H9 (cell line): Measurements from ENCODE around the gene SGCD. TPM values are rescaled to one million over a fixed set of nuclear protein-coding genes. Genes with fewer than 3 reads are reported as not detected.

Experiments
- DNase-seq: peaks from one replicate; pipeline ENCODE4 v3.0.0-alpha.2; 2017
- H2AFZ ChIP-seq: one replicate; pipeline ENCODE4 v1.6.1; 2013; ENCODE audit warnings: mild to moderate bottlenecking, low read length, control low read depth, moderate library complexity
- H2AK5ac ChIP-seq: 2 replicates; pipeline ENCODE4 v1.6.1; 2013; ENCODE audit warnings: low read length, control low read depth, mixed read lengths; ENCODE audit not compliant: insufficient read length
- H2BK120ac ChIP-seq: one replicate; pipeline ENCODE4 v1.6.1; 2013; ENCODE audit warnings: low read depth, mild to moderate bottlenecking, low read length, control low read depth, inconsistent platforms; ENCODE audit not compliant: poor library complexity, severe bottlenecking
- H2BK12ac ChIP-seq: 2 replicates; pipeline ENCODE4 v1.6.1; 2013; ENCODE audit warnings: low read length, control low read depth, mixed read lengths, low read depth; ENCODE audit not compliant: insufficient read length
- H2BK15ac ChIP-seq: 2 replicates; pipeline ENCODE4 v1.6.1; 2013; ENCODE audit warnings: low read depth, low read length, control low read depth
- H2BK20ac ChIP-seq: one replicate; pipeline ENCODE4 v1.6.1; 2013; ENCODE audit warnings: low read depth, mild to moderate bottlenecking, low read length, control low read depth, inconsistent platforms; ENCODE audit not compliant: poor library complexity, severe bottlenecking
- H2BK5ac ChIP-seq: 2 replicates; pipeline ENCODE4 v1.6.1; 2013; ENCODE audit warnings: low read length, control low read depth, mixed read lengths; ENCODE audit not compliant: insufficient read length
- H3K14ac ChIP-seq: 2 replicates; pipeline ENCODE4 v1.6.1; 2013; ENCODE audit warnings: low read length, control low read depth; ENCODE audit not compliant: insufficient read depth
- H3K18ac ChIP-seq: 2 replicates; pipeline ENCODE4 v1.6.1; 2013; ENCODE audit warnings: low read depth, mild to moderate bottlenecking, mixed read lengths, low read length, control low read depth; ENCODE audit not compliant: insufficient read length
- H3K23ac ChIP-seq: 2 replicates; pipeline ENCODE4 v1.6.1; 2013; ENCODE audit warnings: low read length, control low read depth, mixed read lengths, low read depth; ENCODE audit not compliant: insufficient read length
- H3K23me2 ChIP-seq: 2 replicates; pipeline ENCODE4 v1.6.1; 2013; ENCODE audit warnings: low read depth, mild to moderate bottlenecking, mixed read lengths, low read length, control low read depth; ENCODE audit not compliant: insufficient read length, poor library complexity, severe bottlenecking
- H3K27ac ChIP-seq: 2 replicates; pipeline ENCODE4 v1.5.1; 2013; ENCODE audit warnings: low read length, control low read depth, mixed read lengths, low read depth; ENCODE audit not compliant: insufficient read length
- H3K27me3 ChIP-seq: 2 replicates; pipeline ENCODE4 v1.6.1; 2013; ENCODE audit warnings: low read length, control low read depth, inconsistent platforms; ENCODE audit not compliant: insufficient read depth
- H3K4ac ChIP-seq: 2 replicates; pipeline ENCODE4 v1.6.1; 2013; ENCODE audit warnings: low read depth, mild to moderate bottlenecking, control low read depth, inconsistent platforms, low read length, moderate library complexity
- H3K4me1 ChIP-seq: 2 replicates; pipeline ENCODE4 v1.6.1; 2013; ENCODE audit warnings: low read length, control low read depth, inconsistent platforms; ENCODE audit not compliant: insufficient read depth
- H3K4me2 ChIP-seq: 2 replicates; pipeline ENCODE4 v1.6.1; 2013; ENCODE audit warnings: low read length, control low read depth, mixed read lengths; ENCODE audit not compliant: insufficient read length, insufficient read depth
- H3K56ac ChIP-seq: 2 replicates; pipeline ENCODE4 v1.6.1; 2013; ENCODE audit warnings: low read depth, mild to moderate bottlenecking, mixed read lengths, low read length, control low read depth; ENCODE audit not compliant: insufficient read length
- H3K79me1 ChIP-seq: 2 replicates; pipeline ENCODE4 v1.6.1; 2013; ENCODE audit warnings: low read depth, mild to moderate bottlenecking, moderate library complexity, low read length, control low read depth, inconsistent platforms; ENCODE audit not compliant: insufficient read depth, poor library complexity, severe bottlenecking
- H3K79me2 ChIP-seq: 2 replicates; pipeline ENCODE4 v1.6.1; 2013; ENCODE audit warnings: low read length, control low read depth, inconsistent platforms; ENCODE audit not compliant: insufficient read depth
- H3K9ac ChIP-seq: 2 replicates; pipeline ENCODE4 v1.6.1; 2013; ENCODE audit warnings: low read length, control low read depth, mixed read lengths; ENCODE audit not compliant: insufficient read length; ENCODE audit errors: extremely low read depth
- H3K9me3 ChIP-seq: one replicate; pipeline ENCODE4 v1.6.1; 2013; ENCODE audit warnings: low read depth, low read length, inconsistent platforms; ENCODE audit not compliant: control insufficient read depth
- H3T11ph ChIP-seq: one replicate; pipeline ENCODE4 v1.6.1; 2013; ENCODE audit warnings: mild to moderate bottlenecking, low read length, control low read depth, inconsistent platforms
- H4K20me1 ChIP-seq: one replicate; pipeline ENCODE4 v1.6.1; 2013; ENCODE audit not compliant: control insufficient read depth, insufficient read length, insufficient read depth
- H4K5ac ChIP-seq: 2 replicates; pipeline ENCODE4 v1.6.1; 2013; ENCODE audit warnings: low read depth, mild to moderate bottlenecking, mixed read lengths, low read length, control low read depth; ENCODE audit not compliant: insufficient read length
- H4K8ac ChIP-seq: replicated peaks from 2 replicates; pipeline ENCODE4 v1.6.1; 2013; ENCODE audit warnings: low read length, control low read depth, mixed read lengths, low read depth; ENCODE audit not compliant: insufficient read length
- H4K91ac ChIP-seq: 2 replicates; pipeline ENCODE4 v1.6.1; 2013; ENCODE audit warnings: low read depth, mild to moderate bottlenecking, moderate library complexity, mixed read lengths, low read length, control low read depth; ENCODE audit not compliant: insufficient read length
- H3K27ac Mint-ChIP-seq, 3 experiments: 2 replicates in 2 of 3; 3 replicates in 1 of 3; pipeline ENCODE4 v1.8.0; 2020 to 2021; ENCODE audit warnings: mixed read lengths in 3 of 3, mild to moderate bottlenecking in 1 of 3, moderate library complexity in 1 of 3
- H3K27me3 Mint-ChIP-seq: 2 replicates; pipeline ENCODE4 v1.8.0; 2021; ENCODE audit warnings: low read depth, mild to moderate bottlenecking, moderate library complexity, mixed read lengths
- H3K36me3 Mint-ChIP-seq, 3 experiments: 2 replicates in 2 of 3; 3 replicates in 1 of 3; pipeline ENCODE4 v1.8.0; 2020 to 2021; ENCODE audit warnings: low read depth in 3 of 3, mixed read lengths in 3 of 3; ENCODE audit not compliant: insufficient read depth in 1 of 3
- H3K4me1 Mint-ChIP-seq, 2 experiments: 2 replicates each; pipeline ENCODE4 v1.8.0; 2020; ENCODE audit warnings: mixed read lengths in 2 of 2
- H3K4me3 Mint-ChIP-seq, 2 experiments: 2 replicates in 1 of 2; 3 replicates in 1 of 2; pipeline ENCODE4 v1.8.0; 2020 to 2021; ENCODE audit warnings: mild to moderate bottlenecking in 2 of 2, mixed read lengths in 2 of 2, moderate library complexity in 1 of 2
- H3K9me3 Mint-ChIP-seq, 2 experiments: 2 replicates in 1 of 2; 3 replicates in 1 of 2; pipeline ENCODE4 v1.8.0; 2020; ENCODE audit warnings: mild to moderate bottlenecking in 2 of 2, mixed read lengths in 2 of 2, moderate library complexity in 1 of 2
- CTCF ChIP-seq: fragments of 200-600 bp; sonication (generic); conservative IDR thresholded peaks from 3 replicates; pipeline ENCODE4 v1.8.0; 2021; ENCODE audit warnings: antibody characterized with exemption, mild to moderate bottlenecking
- WGBS: extraction: QIAGEN DNeasy Blood & Tissue Kit; methylation state at CpG from one replicate; pipeline ENCODE4 v1.1.7; 2013; ENCODE audit warnings: missing lambda C conversion rate, low lambda C conversion rate, mixed read lengths; ENCODE audit not compliant: insufficient read length; ENCODE audit errors: extremely low coverage; 5-methylcytosine and 5-hydroxymethylcytosine counted together
- total RNA-seq: library from RNA; stranded (reverse); gene quantifications from 2 replicates; pipeline ENCODE4 v1.2.1, GENCODE V29; 2021

Gene SGCD
- total RNA-seq, 1 experiment from 2014 or later: 0.11 TPM

DNA sequence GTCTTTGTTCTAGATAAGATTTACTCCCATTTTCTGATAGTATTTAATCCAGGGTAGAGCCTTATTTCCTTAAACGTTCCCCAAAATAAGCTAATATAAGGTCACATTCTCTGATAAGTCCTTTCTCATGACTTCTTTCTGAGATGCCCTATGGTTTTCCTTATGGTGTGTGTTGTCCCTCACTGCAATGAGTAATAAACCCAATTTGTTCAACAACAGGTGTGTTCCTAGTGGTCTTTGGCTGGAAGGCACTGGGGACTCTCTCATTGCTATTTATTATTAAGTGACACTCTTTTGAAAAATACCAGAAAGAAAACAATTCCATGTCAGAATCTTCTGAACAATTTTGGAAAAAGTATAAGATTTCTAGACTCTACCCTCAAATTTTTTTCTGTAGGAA, 266.6 kb downstream of the SGCD start:
- Mint-ChIP-seq H3K4me1 (no peaks in the 10 kb centered on the region), H3K27me3 (no peaks in the 10 kb centered on the region), H3K27ac (no peak overlapping the region), H3K4me3 (no peak overlapping the region), H3K9me3 (no peaks in the 10 kb centered on the region; a peak in 1 of 5 replicates), H3K36me3 (no peaks in the 10 kb centered on the region)
- Histone ChIP-seq H3K4me1 (no peaks in the 10 kb centered on the region), H2BK12ac (no peak overlapping the region), H3K56ac (no peak overlapping the region), H4K8ac (no peak overlapping the region), H3K23ac (no peak overlapping the region), H4K20me1 (no peaks in the 10 kb centered on the region), H3K23me2 (no peaks in the 10 kb centered on the region), H2BK15ac (no peak overlapping the region), H2BK120ac (no peak overlapping the region), H3K27me3 (no peaks in the 10 kb centered on the region), H2BK5ac (no peak overlapping the region), H2BK20ac (no peak overlapping the region), H4K5ac (no peak overlapping the region), H3K4me2 (no peak overlapping the region), H3K14ac (no peak overlapping the region), H3K9ac (no peak overlapping the region), H3K27ac (no peak overlapping the region), H3K9me3 (no peaks in the 10 kb centered on the region), H3K4ac (no peak overlapping the region), H4K91ac (no peak overlapping the region), H2AFZ (no peak overlapping the region), H3T11ph (no peak overlapping the region), H3K79me2 (no peaks in the 10 kb centered on the region), H3K18ac (no peak overlapping the region), H2AK5ac (no peak overlapping the region), H3K79me1 (no peaks in the 10 kb centered on the region)
- WGBS: no CpG with 5 or more reads among the region's 1 CpG
- no peak for DNase-seq
- TF ChIP-seq CTCF: no peak
